HK-2 (cell line): ENCODE measurements around the gene THSD7A.

Experiments
- DNase-seq: peaks from one replicate; pipeline ENCODE4 v3.0.0-alpha.2; 2018; ENCODE audit not compliant: unreplicated experiment

Gene THSD7A

GRCh38 chr7:11331128-11332102, 500.6 kb downstream of the THSD7A start:
- no peak for DNase-seq

GRCh38 chr7:11330717-11331116, 501.3 kb downstream of the THSD7A start:
- DNase-seq, result no peak

GRCh38 chr7:11330208-11330607, 501.8 kb downstream of the THSD7A start:
- DNase-seq, result no peak

- no peak for DNase-seq
Measured at GRCh38 chr7:11329626-11330025, 502.4 kb downstream of the THSD7A start.

- no peak for DNase-seq
Measured at GRCh38 chr7:11328309-11328708, 503.7 kb downstream of the THSD7A start.

GRCh38 chr7:11327633-11328032, 504.4 kb downstream of the THSD7A start:
- no peak for DNase-seq
